GM13976 (cell line): ENCODE measurements around the gene CCDC192.
A peak's percentile ranks its signal among the peaks of the same experiment; 100 is the strongest.
"Not testable (repeated sequence)": the region's sequence is repeated elsewhere in the genome, so short reads cannot be mapped to it uniquely, and the experiment has no call there.

ENCODE experiments used
- DNase-seq: peaks from one replicate; pipeline ENCODE4 v3.0.0; 2012; ENCODE audit warnings: low spot score
- in situ Hi-C: fragments of 300-500 bp; cut with MboI; formaldehyde crosslinking; loops from one replicate; pipeline ENCODE4 v1.12.0; 2022; ENCODE audit warnings: low sequenced_read_pairs, mixed read lengths, inconsistent platforms; ENCODE audit not compliant: unreplicated experiment
- TF ChIP-seq, protein P1 (sequence below): IDR thresholded peaks from 2 replicates; pipeline ENCODE4 v1.5.1; 2012; ENCODE audit warnings: borderline replicate concordance, mild to moderate bottlenecking; ENCODE audit not compliant: insufficient read depth; ENCODE audit errors: extremely low read depth, missing control alignments, control extremely low read depth

Gene CCDC192

GRCh38 chr5:127746756-127747155 lies 43.6 kb downstream of the CCDC192 start:
- TF ChIP-seq, protein P1, sequence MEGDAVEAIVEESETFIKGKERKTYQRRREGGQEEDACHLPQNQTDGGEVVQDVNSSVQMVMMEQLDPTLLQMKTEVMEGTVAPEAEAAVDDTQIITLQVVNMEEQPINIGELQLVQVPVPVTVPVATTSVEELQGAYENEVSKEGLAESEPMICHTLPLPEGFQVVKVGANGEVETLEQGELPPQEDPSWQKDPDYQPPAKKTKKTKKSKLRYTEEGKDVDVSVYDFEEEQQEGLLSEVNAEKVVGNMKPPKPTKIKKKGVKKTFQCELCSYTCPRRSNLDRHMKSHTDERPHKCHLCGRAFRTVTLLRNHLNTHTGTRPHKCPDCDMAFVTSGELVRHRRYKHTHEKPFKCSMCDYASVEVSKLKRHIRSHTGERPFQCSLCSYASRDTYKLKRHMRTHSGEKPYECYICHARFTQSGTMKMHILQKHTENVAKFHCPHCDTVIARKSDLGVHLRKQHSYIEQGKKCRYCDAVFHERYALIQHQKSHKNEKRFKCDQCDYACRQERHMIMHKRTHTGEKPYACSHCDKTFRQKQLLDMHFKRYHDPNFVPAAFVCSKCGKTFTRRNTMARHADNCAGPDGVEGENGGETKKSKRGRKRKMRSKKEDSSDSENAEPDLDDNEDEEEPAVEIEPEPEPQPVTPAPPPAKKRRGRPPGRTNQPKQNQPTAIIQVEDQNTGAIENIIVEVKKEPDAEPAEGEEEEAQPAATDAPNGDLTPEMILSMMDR = no peak
- peak; percentile 37 for DNase-seq
- in situ Hi-C loops = no loop called here

GRCh38 chr5:127752503-127753265 lies 49.5 kb downstream of the CCDC192 start:
- in situ Hi-C loops = not testable (repeated sequence)

DNA sequence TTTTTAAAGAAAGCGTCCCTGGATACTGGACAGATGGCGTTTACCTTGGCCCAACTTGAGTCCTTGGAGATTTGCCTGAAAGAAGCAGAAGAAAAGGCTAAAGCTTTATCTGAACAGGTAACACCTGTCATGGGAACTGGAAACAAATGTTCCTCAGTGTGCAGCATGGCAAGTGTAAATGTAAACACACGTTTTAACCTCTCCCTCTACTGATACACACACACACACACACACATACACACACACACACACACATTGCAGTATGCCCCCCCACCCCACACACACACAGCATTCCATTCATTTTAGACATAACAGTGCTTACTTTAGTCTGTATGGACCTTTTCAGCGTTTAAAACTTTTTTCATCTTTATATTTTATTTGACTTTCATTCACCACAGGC lies 51.1 kb downstream of the CCDC192 start:
- in situ Hi-C loops = no loop called here
- no peak for DNase-seq
- TF ChIP-seq, protein P1 = no peak

More at GRCh38 chr5:127752503-127753265, 49.5 kb downstream of the CCDC192 start:
- not testable (repeated sequence) for DNase-seq

GRCh38 chr5:127754706-127755105 lies 51.5 kb downstream of the CCDC192 start:
- TF ChIP-seq, protein P1 = no peak
- DNase-seq = no peak
- in situ Hi-C loops = no loop called here

- DNase-seq = peak; percentile 41
- TF ChIP-seq, protein P1 = peak; percentile 23
- in situ Hi-C loops = no loop called here
Measured at GRCh38 chr5:127757576-127757975, 54.4 kb downstream of the CCDC192 start.

DNA sequence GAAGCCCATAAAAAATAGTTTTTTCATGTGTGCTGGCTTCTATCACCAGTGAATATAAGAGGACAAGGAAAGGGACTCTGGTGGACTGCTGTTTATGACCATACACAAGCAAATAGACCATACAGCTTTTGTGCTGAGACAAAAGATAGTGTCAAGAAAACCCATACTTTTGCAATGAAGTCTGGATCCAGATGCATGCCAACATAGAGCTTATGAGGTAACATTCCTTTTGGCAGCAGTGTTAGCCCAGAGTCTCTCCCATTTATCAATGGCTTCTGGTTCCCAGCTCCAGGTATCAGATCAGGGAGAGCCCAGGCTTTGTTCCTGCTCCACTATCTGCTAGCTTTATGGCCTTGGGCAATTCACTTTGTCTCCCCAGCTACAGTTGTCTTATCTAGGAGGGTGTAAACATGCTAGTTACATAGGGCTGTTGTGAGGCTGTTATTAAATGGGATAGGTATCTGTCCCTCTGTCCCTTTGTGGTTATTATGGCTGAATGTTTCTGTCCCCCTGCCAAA lies 55.6 kb downstream of the CCDC192 start:
- DNase-seq = no peak

DNA sequence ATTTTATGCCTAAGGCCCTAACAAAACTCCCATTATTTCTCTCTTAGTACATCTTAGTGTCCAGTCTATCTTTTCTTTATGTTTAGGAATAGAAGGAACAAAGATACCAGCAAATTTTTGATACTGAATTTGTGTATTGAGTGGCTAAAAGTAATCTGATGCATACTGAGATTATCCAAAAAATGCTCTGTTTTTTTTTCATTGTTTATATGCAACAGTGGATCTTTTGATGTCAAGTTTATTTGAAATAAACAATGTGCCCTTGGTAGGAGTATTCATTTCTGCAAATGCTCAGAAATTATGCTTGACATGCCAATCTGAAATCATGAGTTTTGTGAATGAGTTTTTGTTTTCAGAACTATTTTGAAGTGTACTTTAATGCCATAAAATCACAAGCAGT lies 58.7 kb downstream of the CCDC192 start:
- TF ChIP-seq, protein P1 = no peak
- DNase-seq = no peak
- in situ Hi-C loops = loop anchor here (10.0 kb wide), 1 partner anchor 443 kb away; no protein-coding TSS in a partner anchor

More for the DNA sequence above, 55.6 kb downstream of the CCDC192 start:
- TF ChIP-seq, protein P1 = no peak
- in situ Hi-C loops = no loop called here
